ENCODE results near the gene CNR2. TPM values are rescaled to one million over a fixed set of nuclear protein-coding genes. Genes with fewer than 3 reads are reported as not detected.

Gene CNR2
- total and polyA plus RNA-seq, 2 experiments from 2014 or later, result not detected

- TF ChIP-seq, protein P1, sequence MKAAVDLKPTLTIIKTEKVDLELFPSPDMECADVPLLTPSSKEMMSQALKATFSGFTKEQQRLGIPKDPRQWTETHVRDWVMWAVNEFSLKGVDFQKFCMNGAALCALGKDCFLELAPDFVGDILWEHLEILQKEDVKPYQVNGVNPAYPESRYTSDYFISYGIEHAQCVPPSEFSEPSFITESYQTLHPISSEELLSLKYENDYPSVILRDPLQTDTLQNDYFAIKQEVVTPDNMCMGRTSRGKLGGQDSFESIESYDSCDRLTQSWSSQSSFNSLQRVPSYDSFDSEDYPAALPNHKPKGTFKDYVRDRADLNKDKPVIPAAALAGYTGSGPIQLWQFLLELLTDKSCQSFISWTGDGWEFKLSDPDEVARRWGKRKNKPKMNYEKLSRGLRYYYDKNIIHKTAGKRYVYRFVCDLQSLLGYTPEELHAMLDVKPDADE (IDR thresholded peaks at IDR 0.05), result no peak
- TF ChIP-seq CREB1 (CRISPR knock-in tag; IDR thresholded peaks at IDR 0.05; ENCODE audit: low read depth) (no peak), JUNB (IDR thresholded peaks at IDR 0.05; ENCODE audit: unreplicated experiment) (no peak), ZNF331 (CRISPR knock-in tag; IDR thresholded peaks at IDR 0.05; ENCODE audit: low read depth) (no peak)
Observed at GRCh38 chr1:23909412-23909811, 3.8 kb downstream of the CNR2 start (continued).

- Mint-ChIP-seq H3K27me3 (ENCODE audit: insufficient read depth, low read depth, poor library complexity) (peaks cover 18% of the 10 kb centered on the region), H3K9me3 (no peaks in the 10 kb centered on the region), H3K36me3 (ENCODE audit: low read depth) (no peaks in the 10 kb centered on the region; the same call in 2 of the 3 replicates), H3K4me3 (no peak overlapping the region; the same call in 2 of the 3 replicates), H3K4me1 (peaks cover 17% of the 10 kb centered on the region), H3K27ac (no peak overlapping the region)
- Histone ChIP-seq H3K27ac (ENCODE audit: low read depth) (no peak overlapping the region), H3F3A (replicated peaks; ENCODE audit: low read depth) (peaks cover under 1% of the 10 kb centered on the region; the same call in 1 of the 2 replicates), H3K27me3 (ENCODE audit: insufficient read depth) (peaks cover 15% of the 10 kb centered on the region), H3K4me2 (no peak overlapping the region), H3K4me3 (no peak overlapping the region), H3K36me3 (ENCODE audit: insufficient read depth) (no peaks in the 10 kb centered on the region), H3K79me2 (replicated peaks; ENCODE audit: insufficient read depth) (no peaks in the 10 kb centered on the region), H2AFZ (peak overlapping the region; percentile 69; the same call in 1 of the 2 replicates), H3K4me1 (ENCODE audit: insufficient read depth) (peaks cover 13% of the 10 kb centered on the region), H3K9me2 (ENCODE audit: insufficient read depth) (no peaks in the 10 kb centered on the region), H4K20me1 (replicated peaks; ENCODE audit: insufficient read depth) (no peaks in the 10 kb centered on the region)
- DNase-seq (ENCODE audit: low spot score) (no peak), ATAC-seq (no peak)
- no peak for TF ChIP-seq EZH2 (IDR thresholded peaks at IDR 0.05; ENCODE audit: low read depth, unreplicated experiment)
- TF ChIP-seq ZNF114 (CRISPR knock-in tag; IDR thresholded peaks at IDR 0.05), result no peak
- TF ChIP-seq POLR2AphosphoS5 (IDR thresholded peaks at IDR 0.05; ENCODE audit: low read depth), result no peak
- TF ChIP-seq ZNF462 (CRISPR knock-in tag; IDR thresholded peaks at IDR 0.05), result no peak
- TF ChIP-seq NANOG (IDR thresholded peaks at IDR 0.05; ENCODE audit: borderline replicate concordance), result no peak
- no peak for TF ChIP-seq JUNB (IDR thresholded peaks at IDR 0.05; ENCODE audit: unreplicated experiment)
- no peak for TF ChIP-seq ZNF331 (CRISPR knock-in tag; IDR thresholded peaks at IDR 0.05; ENCODE audit: low read depth)
- no peak for TF ChIP-seq CREB1 (CRISPR knock-in tag; IDR thresholded peaks at IDR 0.05; ENCODE audit: low read depth)
- no peak for TF ChIP-seq EZH2phosphoT487 (IDR thresholded peaks at IDR 0.05; ENCODE audit: unreplicated experiment)
- TF ChIP-seq, protein P1 (IDR thresholded peaks at IDR 0.05), result no peak
- TF ChIP-seq CTCF (conservative IDR thresholded peaks at IDR 0.05; ENCODE audit: low read depth in 2 of 2), result no peak
- no peak for TF ChIP-seq STAT1 (IDR thresholded peaks at IDR 0.05; ENCODE audit: unreplicated experiment)
Observed at GRCh38 chr1:23908453-23909341, 4.5 kb downstream of the CNR2 start.

Measured in GM23338 (cell line).